Measurements from ENCODE around the gene CCDC192. TPM values are rescaled to one million over a fixed set of nuclear protein-coding genes. Genes with fewer than 3 reads are reported as not detected.

The CCDC192 gene
- polyA plus RNA-seq, 1 donor from 2014 or later = not detected

DNA sequence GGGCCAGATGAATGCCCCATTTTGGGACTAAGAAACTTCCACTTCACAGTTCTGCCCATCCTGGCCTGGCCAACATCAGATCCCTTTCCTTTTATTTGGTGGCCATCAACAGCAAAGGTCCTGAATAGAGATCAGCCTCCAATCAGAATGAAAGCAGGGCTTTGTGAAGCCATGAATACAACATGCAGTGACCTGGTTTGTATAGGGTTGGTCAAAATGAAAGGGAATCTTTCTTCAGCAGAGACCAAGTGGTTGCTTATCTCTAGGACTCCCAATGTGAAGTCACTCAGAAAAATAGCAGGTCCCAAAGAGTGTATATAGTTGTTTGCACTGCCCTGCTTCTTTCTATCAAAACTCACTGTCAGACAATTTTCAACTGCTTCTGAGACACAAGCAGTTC lies 266.5 kb downstream of the CCDC192 start:
- Histone ChIP-seq H3K9ac (ENCODE audit: low read length) (no peak overlapping the region), H3F3A (ENCODE audit: insufficient read depth, low read length, poor library complexity, severe bottlenecking) (no peaks in the 10 kb centered on the region), H3K9me2 (ENCODE audit: insufficient read depth, low read length) (no peaks in the 10 kb centered on the region), H2AFZ (ENCODE audit: low read depth, low read length) (no peak overlapping the region), H3K4me3 (ENCODE audit: low read length) (no peak overlapping the region), H4K20me1 (ENCODE audit: insufficient read depth) (no peaks in the 10 kb centered on the region), H3K79me2 (replicated peaks; ENCODE audit: insufficient read depth, low read length) (no peaks in the 10 kb centered on the region), H3K36me3 (ENCODE audit: insufficient read depth, low read length) (no peaks in the 10 kb centered on the region), H3K27me3 (ENCODE audit: insufficient read depth, low read depth, low read length) (no peaks in the 10 kb centered on the region), H3K9me3 (ENCODE audit: low read length) (no peaks in the 10 kb centered on the region), H3K27ac (ENCODE audit: low read length) (no peak overlapping the region), H3K4me2 (ENCODE audit: low read length) (no peak overlapping the region)
- TF ChIP-seq EZH2 (IDR thresholded peaks at IDR 0.05; ENCODE audit: borderline replicate concordance, insufficient read depth, low read length, poor library complexity, severe bottlenecking) (no peak), MXI1 (conservative IDR thresholded peaks at IDR 0.05; ENCODE audit: poor library complexity, severe bottlenecking) (no peak), EP300 (conservative IDR thresholded peaks at IDR 0.05; ENCODE audit: poor library complexity, severe bottlenecking) (no peak), SMC3 (conservative IDR thresholded peaks at IDR 0.05; ENCODE audit: poor library complexity) (no peak), POLR2AphosphoS5 (IDR thresholded peaks at IDR 0.05) (no peak), RAD21 (conservative IDR thresholded peaks at IDR 0.05) (no peak), TAF1 (IDR thresholded peaks at IDR 0.05; ENCODE audit: low read depth) (no peak)
- TF ChIP-seq, protein P1, sequence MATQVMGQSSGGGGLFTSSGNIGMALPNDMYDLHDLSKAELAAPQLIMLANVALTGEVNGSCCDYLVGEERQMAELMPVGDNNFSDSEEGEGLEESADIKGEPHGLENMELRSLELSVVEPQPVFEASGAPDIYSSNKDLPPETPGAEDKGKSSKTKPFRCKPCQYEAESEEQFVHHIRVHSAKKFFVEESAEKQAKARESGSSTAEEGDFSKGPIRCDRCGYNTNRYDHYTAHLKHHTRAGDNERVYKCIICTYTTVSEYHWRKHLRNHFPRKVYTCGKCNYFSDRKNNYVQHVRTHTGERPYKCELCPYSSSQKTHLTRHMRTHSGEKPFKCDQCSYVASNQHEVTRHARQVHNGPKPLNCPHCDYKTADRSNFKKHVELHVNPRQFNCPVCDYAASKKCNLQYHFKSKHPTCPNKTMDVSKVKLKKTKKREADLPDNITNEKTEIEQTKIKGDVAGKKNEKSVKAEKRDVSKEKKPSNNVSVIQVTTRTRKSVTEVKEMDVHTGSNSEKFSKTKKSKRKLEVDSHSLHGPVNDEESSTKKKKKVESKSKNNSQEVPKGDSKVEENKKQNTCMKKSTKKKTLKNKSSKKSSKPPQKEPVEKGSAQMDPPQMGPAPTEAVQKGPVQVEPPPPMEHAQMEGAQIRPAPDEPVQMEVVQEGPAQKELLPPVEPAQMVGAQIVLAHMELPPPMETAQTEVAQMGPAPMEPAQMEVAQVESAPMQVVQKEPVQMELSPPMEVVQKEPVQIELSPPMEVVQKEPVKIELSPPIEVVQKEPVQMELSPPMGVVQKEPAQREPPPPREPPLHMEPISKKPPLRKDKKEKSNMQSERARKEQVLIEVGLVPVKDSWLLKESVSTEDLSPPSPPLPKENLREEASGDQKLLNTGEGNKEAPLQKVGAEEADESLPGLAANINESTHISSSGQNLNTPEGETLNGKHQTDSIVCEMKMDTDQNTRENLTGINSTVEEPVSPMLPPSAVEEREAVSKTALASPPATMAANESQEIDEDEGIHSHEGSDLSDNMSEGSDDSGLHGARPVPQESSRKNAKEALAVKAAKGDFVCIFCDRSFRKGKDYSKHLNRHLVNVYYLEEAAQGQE (IDR thresholded peaks at IDR 0.05; ENCODE audit: borderline replicate concordance) = no peak
- TF ChIP-seq, protein P2, sequence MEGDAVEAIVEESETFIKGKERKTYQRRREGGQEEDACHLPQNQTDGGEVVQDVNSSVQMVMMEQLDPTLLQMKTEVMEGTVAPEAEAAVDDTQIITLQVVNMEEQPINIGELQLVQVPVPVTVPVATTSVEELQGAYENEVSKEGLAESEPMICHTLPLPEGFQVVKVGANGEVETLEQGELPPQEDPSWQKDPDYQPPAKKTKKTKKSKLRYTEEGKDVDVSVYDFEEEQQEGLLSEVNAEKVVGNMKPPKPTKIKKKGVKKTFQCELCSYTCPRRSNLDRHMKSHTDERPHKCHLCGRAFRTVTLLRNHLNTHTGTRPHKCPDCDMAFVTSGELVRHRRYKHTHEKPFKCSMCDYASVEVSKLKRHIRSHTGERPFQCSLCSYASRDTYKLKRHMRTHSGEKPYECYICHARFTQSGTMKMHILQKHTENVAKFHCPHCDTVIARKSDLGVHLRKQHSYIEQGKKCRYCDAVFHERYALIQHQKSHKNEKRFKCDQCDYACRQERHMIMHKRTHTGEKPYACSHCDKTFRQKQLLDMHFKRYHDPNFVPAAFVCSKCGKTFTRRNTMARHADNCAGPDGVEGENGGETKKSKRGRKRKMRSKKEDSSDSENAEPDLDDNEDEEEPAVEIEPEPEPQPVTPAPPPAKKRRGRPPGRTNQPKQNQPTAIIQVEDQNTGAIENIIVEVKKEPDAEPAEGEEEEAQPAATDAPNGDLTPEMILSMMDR (IDR thresholded peaks at IDR 0.05; ENCODE audit: poor library complexity, severe bottlenecking) = no peak

DNA sequence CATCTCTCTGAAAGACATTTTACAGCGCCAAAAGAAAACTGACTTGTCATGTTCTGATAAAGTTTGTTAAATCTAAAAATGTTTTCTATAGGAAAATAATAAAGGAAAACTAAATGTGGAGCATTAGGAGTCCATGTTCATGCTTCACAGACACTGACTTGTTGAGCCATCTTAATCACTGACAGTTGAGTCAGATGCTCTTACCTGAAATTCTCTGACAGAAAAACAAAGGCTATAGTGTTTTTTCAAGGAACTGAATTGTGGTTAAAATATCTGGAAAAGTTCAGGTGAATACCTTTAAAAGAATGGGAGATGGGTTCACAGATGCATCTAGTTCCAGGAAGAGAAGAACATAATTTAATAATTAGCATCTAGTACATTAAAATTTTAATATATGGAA lies 266.9 kb downstream of the CCDC192 start:
- no peak overlapping the region for H2AFZ ChIP-seq (ENCODE audit: low read depth, low read length)
- H3F3A ChIP-seq (ENCODE audit: insufficient read depth, low read length, poor library complexity, severe bottlenecking) = no peaks in the 10 kb centered on the region
- H3K27ac ChIP-seq (ENCODE audit: low read length) = no peak overlapping the region
- H3K36me3 ChIP-seq (ENCODE audit: insufficient read depth, low read length) = no peaks in the 10 kb centered on the region
- H4K20me1 ChIP-seq (ENCODE audit: insufficient read depth) = no peaks in the 10 kb centered on the region
- H3K4me2 ChIP-seq (ENCODE audit: low read length) = no peak overlapping the region
- no peaks in the 10 kb centered on the region for H3K27me3 ChIP-seq (ENCODE audit: insufficient read depth, low read depth, low read length)
- no peak overlapping the region for H3K9ac ChIP-seq (ENCODE audit: low read length)
- TF ChIP-seq SMC3 (conservative IDR thresholded peaks at IDR 0.05; ENCODE audit: poor library complexity) (no peak), POLR2AphosphoS5 (IDR thresholded peaks at IDR 0.05) (no peak), MXI1 (conservative IDR thresholded peaks at IDR 0.05; ENCODE audit: poor library complexity, severe bottlenecking) (no peak), EP300 (conservative IDR thresholded peaks at IDR 0.05; ENCODE audit: poor library complexity, severe bottlenecking) (no peak), EZH2 (IDR thresholded peaks at IDR 0.05; ENCODE audit: borderline replicate concordance, insufficient read depth, low read length, poor library complexity, severe bottlenecking) (no peak), RAD21 (conservative IDR thresholded peaks at IDR 0.05) (no peak), TAF1 (IDR thresholded peaks at IDR 0.05; ENCODE audit: low read depth) (no peak)
- TF ChIP-seq, protein P1 (IDR thresholded peaks at IDR 0.05; ENCODE audit: borderline replicate concordance) = no peak
- TF ChIP-seq, protein P2 (IDR thresholded peaks at IDR 0.05; ENCODE audit: poor library complexity, severe bottlenecking) = no peak
- no peaks in the 10 kb centered on the region for H3K9me3 ChIP-seq (ENCODE audit: low read length)
- H3K4me3 ChIP-seq (ENCODE audit: low read length) = no peak overlapping the region
- H3K9me2 ChIP-seq (ENCODE audit: insufficient read depth, low read length) = no peaks in the 10 kb centered on the region
- H3K79me2 ChIP-seq (replicated peaks; ENCODE audit: insufficient read depth, low read length) = no peaks in the 10 kb centered on the region

Data from neural cell (in vitro differentiated cells).